K562 (cell line): Measurements from ENCODE around the gene ZNF556. TPM values are rescaled to one million over a fixed set of nuclear protein-coding genes. Genes with fewer than 3 reads are reported as not detected.

Experiments
- ATAC-seq: fragments of 200-7000 bp; cut with Tn5 transposase; 3 replicates; pipeline ENCODE4 v1.9.1; 2020; ENCODE audit warnings: moderate library complexity
- BruUV-seq: library from RNA; stranded (reverse); fragments of 400-500 nt; replicated peaks from 2 replicates; lab custom pipeline; 2021; lab: Mats Ljungman, UMichigan
- CTCF ChIA-PET: fragments of 300-600 bp; formaldehyde crosslinking; extraction: SDS; loops from one replicate; lab custom pipeline; 2021; ENCODE audit warnings: low intra/inter-chr PET ratio; lab: Yijun Ruan, JAX
- POLR2A ChIA-PET: fragments of 300-600, 350-650 bp; sonication (Branson Sonifier 250); formaldehyde crosslinking; extraction: SDS; loops from one replicate; lab custom pipeline; 2021; ENCODE audit warnings: antibody characterized with exemption, inconsistent platforms; lab: Yijun Ruan, JAX
- DNase-seq, 4 experiments: peaks; one replicate each; pipeline versions ENCODE4 v3.0.0 to v3.0.0-alpha.2; 2011 to 2018; ENCODE audit warnings: low spot score in 3 of 4, mixed read lengths in 3 of 4; ENCODE audit errors: extremely low read depth in 1 of 4
- FAIRE-seq: peaks from 2 replicates; lab custom pipeline; 2011; peaks lifted over from hg19 to GRCh38; lab: Jason Lieb, UNC
- H2AFZ ChIP-seq: 2 replicates; pipeline ENCODE4 v1.6.0; 2011; ENCODE audit warnings: low read depth, low read length, control low read depth, inconsistent platforms
- H3K27ac ChIP-seq: fragments of 200-600 bp; 3 replicates; pipeline ENCODE4 v1.8.0; 2011; ENCODE audit warnings: low read depth, mild to moderate bottlenecking, control low read depth, inconsistent platforms, low read length, moderate library complexity, mixed read lengths; ENCODE audit errors: extremely low read depth
- H3K27me3 ChIP-seq, 2 experiments: fragments of 300-600 bp in 1 of 2; 2 replicates in 1 of 2; 3 replicates in 1 of 2; pipeline versions ENCODE4 v1.6.0 to v1.8.0; 2011; ENCODE audit warnings: inconsistent platforms in 2 of 2, low read length in 2 of 2, mild to moderate bottlenecking in 1 of 2, mixed read lengths in 1 of 2, moderate library complexity in 1 of 2; ENCODE audit not compliant: control insufficient read depth in 2 of 2, insufficient read depth in 2 of 2
- H3K36me3 ChIP-seq: fragments of 300-600 bp; 3 replicates; pipeline ENCODE4 v1.8.0; 2011; ENCODE audit warnings: mild to moderate bottlenecking, low read length, inconsistent platforms; ENCODE audit not compliant: control insufficient read depth, insufficient read depth
- H3K4me1 ChIP-seq, 2 experiments: fragments of 200-600 bp in 1 of 2; replicated peaks in 1 of 2; 2 replicates in 1 of 2; 3 replicates in 1 of 2; pipeline versions ENCODE4 v1.5.1 to v1.8.0; 2011; ENCODE audit warnings: inconsistent platforms in 2 of 2, low read length in 2 of 2, mild to moderate bottlenecking in 1 of 2, mixed read lengths in 1 of 2, moderate library complexity in 1 of 2; ENCODE audit not compliant: control insufficient read depth in 2 of 2, insufficient read depth in 2 of 2
- H3K4me2 ChIP-seq: 2 replicates; pipeline ENCODE4 v1.6.1; 2011; ENCODE audit warnings: low read length, control low read depth, inconsistent platforms, mixed read lengths; ENCODE audit not compliant: insufficient read depth
- H3K4me3 ChIP-seq: fragments of 200-600 bp; sonication (generic), shearing (Covaris generic); 2 replicates; pipeline ENCODE4 v1.5.1; 2016; ENCODE audit warnings: control low read depth, inconsistent platforms
- H3K79me2 ChIP-seq: fragments of 200-600 bp; 3 replicates; pipeline ENCODE4 v1.8.0; 2011; ENCODE audit warnings: low read length, inconsistent platforms; ENCODE audit not compliant: control insufficient read depth, insufficient read depth
- H3K9ac ChIP-seq, 2 experiments: 2 replicates each; pipeline versions ENCODE4 v1.6.0 to v1.6.1; 2011; ENCODE audit warnings: low read depth in 2 of 2, low read length in 2 of 2, control low read depth in 1 of 2, inconsistent platforms in 1 of 2, mild to moderate bottlenecking in 1 of 2, mixed read lengths in 1 of 2; ENCODE audit not compliant: insufficient read depth in 1 of 2
- H3K9me1 ChIP-seq: one replicate; pipeline ENCODE4 v1.6.0; 2011; ENCODE audit warnings: inconsistent platforms, mild to moderate bottlenecking, low read length, moderate library complexity; ENCODE audit not compliant: control insufficient read depth, insufficient read depth
- H3K9me3 ChIP-seq: replicated peaks from 2 replicates; pipeline ENCODE4 v1.5.1; 2011; ENCODE audit warnings: low read depth, low read length, inconsistent platforms; ENCODE audit not compliant: control insufficient read depth, insufficient read depth
- H4K20me1 ChIP-seq: replicated peaks from 2 replicates; pipeline ENCODE4 v1.6.1; 2011; ENCODE audit warnings: low read length, inconsistent platforms, mixed read lengths; ENCODE audit not compliant: control insufficient read depth, insufficient read depth
- ADNP ChIP-seq: fragments of 200-800 bp; sonication (Bioruptor generic); IDR thresholded peaks from 2 replicates; pipeline ENCODE4 v1.6.1; 2016; ENCODE audit warnings: missing genetic modification characterization, missing compliant biosample characterization
- BRD9 ChIP-seq: fragments of 450-650 bp; IDR thresholded peaks from 2 replicates; pipeline ENCODE4 v1.6.1; 2018; ENCODE audit warnings: low read depth; ENCODE audit not compliant: partially characterized antibody
- CEBPG ChIP-seq, 3 experiments: fragments of 200-800 bp in 1 of 3; sonication (Bioruptor generic) in 1 of 3; sonication (generic) in 1 of 3; formaldehyde crosslinking in 1 of 3; IDR thresholded peaks in 2 of 3; conservative IDR thresholded peaks in 1 of 3; 2 replicates each; pipeline versions ENCODE4 v1.6.1 to v1.8.0; 2016 to 2022; ENCODE audit warnings: missing compliant biosample characterization in 2 of 3, missing genetic modification characterization in 2 of 3, mild to moderate bottlenecking in 1 of 3, missing genetic modification reagents in 1 of 3
- ETV5 ChIP-seq: sonication (generic); formaldehyde crosslinking; IDR thresholded peaks from 2 replicates; pipeline ENCODE4 v1.4.0; 2020; ENCODE audit warnings: low read depth, mild to moderate bottlenecking, missing genetic modification reagents
- KLF1 ChIP-seq: fragments of 450-650 bp; IDR thresholded peaks from 2 replicates; pipeline ENCODE4 v1.6.1; 2016; ENCODE audit warnings: missing genetic modification characterization, missing compliant biosample characterization
- KLF16 ChIP-seq: IDR thresholded peaks from 2 replicates; pipeline ENCODE4 v1.6.1; 2016; ENCODE audit warnings: antibody characterized with exemption
- NBN ChIP-seq: fragments of 450-650 bp; IDR thresholded peaks from 2 replicates; pipeline ENCODE4 v1.6.1; 2016; ENCODE audit warnings: low read depth, mild to moderate bottlenecking
- NEUROD1 ChIP-seq: fragments of 150-350 bp; IDR thresholded peaks from 2 replicates; pipeline ENCODE4 v1.6.1; 2014; ENCODE audit warnings: borderline replicate concordance, low read length, low read depth; ENCODE audit not compliant: partially characterized antibody
- POLR2AphosphoS5 ChIP-seq: IDR thresholded peaks from 2 replicates; pipeline ENCODE4 v1.6.1; 2011; ENCODE audit warnings: mild to moderate bottlenecking, low read depth, low read length, moderate library complexity; ENCODE audit not compliant: control insufficient read depth, insufficient read depth
- POLR2B ChIP-seq: fragments of 450-650 bp; IDR thresholded peaks from 2 replicates; pipeline ENCODE4 v1.6.1; 2018; ENCODE audit warnings: low read depth; ENCODE audit not compliant: partially characterized antibody
- RCOR1 ChIP-seq, 2 experiments: IDR thresholded peaks; 2 replicates each; pipeline ENCODE4 v1.6.1; 2012; ENCODE audit warnings: low read depth in 2 of 2, low read length in 2 of 2, borderline replicate concordance in 1 of 2, improper control_type of control experiment in 1 of 2
- SAP30 ChIP-seq: fragments of 200-600 bp; sonication (generic); IDR thresholded peaks from 2 replicates; pipeline ENCODE4 v1.6.1; 2012; ENCODE audit warnings: borderline replicate concordance, low read depth, mild to moderate bottlenecking, moderate library complexity, low read length, control low read depth, inconsistent platforms; ENCODE audit not compliant: insufficient read depth, poor library complexity, severe bottlenecking
- SMARCE1 ChIP-seq: fragments of 450-650 bp; IDR thresholded peaks from 2 replicates; pipeline ENCODE4 v1.7.1; 2016; ENCODE audit warnings: mild to moderate bottlenecking
- ZFP30 ChIP-seq: fragments of 250-450 bp; sonication (Bioruptor Pico); IDR thresholded peaks from 2 replicates; pipeline ENCODE4 v1.8.0; 2022; ENCODE audit warnings: moderate library complexity, mild to moderate bottlenecking, inconsistent platforms, borderline replicate concordance
- ZNF324 ChIP-seq: fragments of 250-450 bp; sonication (Bioruptor Pico); IDR thresholded peaks from 2 replicates; pipeline ENCODE4 v1.4.0; 2020; ENCODE audit warnings: mild to moderate bottlenecking
- ZNF507 ChIP-seq: conservative IDR thresholded peaks from 2 replicates; pipeline ENCODE4 v1.6.1; 2017; ENCODE audit warnings: missing genetic modification characterization, missing compliant biosample characterization
- WGBS: fragments of 100-300 bp; shearing (Covaris generic); methylation state at CpG from one replicate; pipeline ENCODE4 v1.1.6; 2016; ENCODE audit warnings: low coverage, mixed read lengths; ENCODE audit not compliant: insufficient coverage; ENCODE audit errors: missing lambda C conversion rate; 5-methylcytosine and 5-hydroxymethylcytosine counted together
- in situ Hi-C: fragments of 300-500 bp; cut with MboI; formaldehyde crosslinking; loops from 4 replicates; pipeline ENCODE4 v1.15.0; 2018; ENCODE audit warnings: inconsistent platforms, mixed read lengths
- intact Hi-C: fragments of 100-400 bp; cut with micrococcal nuclease; formaldehyde crosslinking; loops from 2 replicates; pipeline ENCODE4 v1.14.2; 2022
- polyA plus RNA-seq, 8 experiments: library from polyadenylated mRNA; depleted of rRNA in 4 of 8; stranded (reverse) in 5 of 8; unstranded in 3 of 8; fragments of >200 nt; fragmentation: Nextera tagmentation in 2 of 8; fragmentation: Illumina TruSeq in 1 of 8; extraction: Ambion mirVana in 2 of 8; extraction: Trizol in 1 of 8; gene quantifications; 2 replicates each; pipeline versions ENCODE4 v1.2.1 to v1.2.3, GENCODE V29; 2011 to 2014; ENCODE audit warnings: inconsistent platforms in 1 of 8, missing spikeins in 1 of 8
- total RNA-seq, 7 experiments: library from RNA; depleted of rRNA in 6 of 7; stranded (reverse); fragments of >200 nt in 6 of 7; fragmentation: Illumina TruSeq in 2 of 7; extraction: Trizol in 2 of 7; gene quantifications; 2 replicates each; pipeline versions ENCODE4 v1.2.1 to v1.2.3, GENCODE V29; 2011 to 2021; ENCODE audit warnings: low replicate concordance in 1 of 7

Gene ZNF556
- total and polyA plus RNA-seq, 9 of the 15 experiments (the other 6 are each of a cell fraction or from before 2014, with no cell fraction given): 0.01 to 0.36 (median 0.10) TPM; not detected in 1

GRCh38 chr19:2865334-2866100 is 1.6 kb upstream of the ZNF556 start:
- no peaks in the 10 kb centered on the region for H3K36me3 ChIP-seq
- no TSS peak for BruUV-seq
- no peaks in the 10 kb centered on the region for H4K20me1 ChIP-seq
- FAIRE-seq (peak; percentile 88), DNase-seq (peak; percentile 32 to 72 (median 58)), ATAC-seq (peak; percentile 28)
- H3K9me1 ChIP-seq: no peaks in the 10 kb centered on the region
- no peaks in the 10 kb centered on the region for H3K79me2 ChIP-seq
- peak overlapping the region; percentile 74 for H3K27ac ChIP-seq
- 4% methylated on average over 12 of the region's 12 CpGs for WGBS
- ChIA-PET POLR2A (interaction anchor here (0.9 to 1.4 kb wide), 5 partner anchors 18 to 45 kb away, joined by 3 to 5 read pairs (median 4); partner anchors contain the start of genes ZNF555 and ZNF57), CTCF (no interaction called here)
- peaks cover 12 to 21% of the 10 kb centered on the region in 2 experiments; a peak in 4 of 5 replicates for H3K4me1 ChIP-seq
- intact Hi-C loops (no loop called here), in situ Hi-C loops (no loop called here)
- H2AFZ ChIP-seq: peak overlapping the region; percentile 29
- H3K9ac ChIP-seq: peak overlapping the region in 1 of 2 experiments; percentile 36; a peak in 2 of 4 replicates
- no peaks in the 10 kb centered on the region; a peak in 1 of 5 replicates for H3K27me3 ChIP-seq
- H3K9me3 ChIP-seq: peaks cover 4% of the 10 kb centered on the region
- H3K4me2 ChIP-seq: peak overlapping the region; percentile 54
- no peak overlapping the region for H3K4me3 ChIP-seq
- no peak for TF ChIP-seq ZNF324 (CRISPR knock-in tag)
- 0 out of 4 replicates have a peak, but pooled peaks of 1 of the 2 experiments have one; percentile 14 for TF ChIP-seq RCOR1 (IDR thresholded peaks at IDR 0.05; ENCODE audit: borderline replicate concordance in 1 of 2, low read depth in 2 of 2, low read length in 2 of 2)
- TF ChIP-seq ETV5 (CRISPR knock-in tag): no peak
- no peak for TF ChIP-seq KLF1
- TF ChIP-seq SAP30: no peak
- TF ChIP-seq ADNP (tag): no peak
- TF ChIP-seq CEBPG (CRISPR knock-in tag; IDR thresholded peaks at IDR 0.05): peak; percentile 71; the same call in 1 of the 2 replicates
- peak; percentile 73 to 80 for TF ChIP-seq CEBPG (tag; conservative IDR thresholded peaks at IDR 0.05 in 1 of 2, IDR thresholded peaks at IDR 0.05 in 1 of 2)
- TF ChIP-seq ZFP30 (CRISPR knock-in tag): no peak
- peak; percentile 82 for TF ChIP-seq KLF16
- peak; percentile 69 for TF ChIP-seq SMARCE1
- TF ChIP-seq POLR2B: no peak
- peak; percentile 81 for TF ChIP-seq POLR2AphosphoS5
- TF ChIP-seq BRD9: no peak
- no peak for TF ChIP-seq ZNF507 (tag)
- no peak for TF ChIP-seq NBN
- TF ChIP-seq NEUROD1: no peak
